SIG-M5 treated with dmso at 0.1 percent for 504 hours (cell line): ENCODE measurements around the gene RIGI.
A peak's percentile ranks its signal among the peaks of the same experiment; 100 is the strongest.
"Not testable (repeated sequence)": the region's sequence is repeated elsewhere in the genome, so short reads cannot be mapped to it uniquely, and the experiment has no call there.

Experiments
- DNase-seq: peaks from one replicate; lab custom pipeline; 2025; ENCODE audit not compliant: unreplicated experiment; lab: John Stamatoyannopoulos, UW

RIGI gene

DNA sequence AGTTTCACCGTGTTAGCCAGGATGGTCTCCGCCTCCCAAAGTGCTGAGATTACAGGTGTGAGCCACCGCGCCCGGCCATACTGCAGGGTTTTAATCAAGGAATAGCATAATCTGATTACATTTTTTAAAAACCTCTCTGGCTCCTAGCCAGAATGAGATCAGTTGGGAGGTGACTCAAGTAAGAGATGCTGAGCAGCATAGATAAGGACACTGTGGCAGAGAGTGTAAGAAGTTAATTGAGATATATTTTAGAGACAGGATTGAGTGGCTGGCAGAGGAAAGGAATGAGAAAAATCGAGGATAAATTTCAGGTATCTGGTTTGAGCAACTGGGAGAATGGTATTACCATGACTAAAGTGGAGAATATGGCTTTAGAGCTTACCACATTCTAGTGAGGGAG, 7.3 kb upstream of the RIGI start:
- no peak for DNase-seq

DNA sequence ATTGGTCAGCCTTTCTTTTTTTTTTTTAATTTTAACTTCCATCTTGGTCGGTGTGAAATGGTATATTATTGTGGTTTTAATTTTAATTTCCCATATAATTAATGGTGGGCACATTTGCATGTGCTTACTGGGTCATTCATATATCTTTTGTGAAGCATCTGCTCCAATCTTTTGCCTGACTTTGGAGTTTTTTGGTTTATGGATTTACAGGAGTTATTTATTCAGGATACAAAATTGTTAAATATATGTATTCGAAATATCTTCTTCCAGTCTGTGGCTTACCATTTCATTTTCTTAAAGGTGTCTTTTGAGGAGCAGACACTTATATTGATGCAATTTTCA, 682 bp upstream of the RIGI start:
- DNase-seq, result no peak

GRCh38 chr9:32525709-32526030, 326 bp downstream of the RIGI start:
- no peak for DNase-seq

GRCh38 chr9:32524892-32525708, 896 bp downstream of the RIGI start:
- DNase-seq, result peak; percentile 26

DNA sequence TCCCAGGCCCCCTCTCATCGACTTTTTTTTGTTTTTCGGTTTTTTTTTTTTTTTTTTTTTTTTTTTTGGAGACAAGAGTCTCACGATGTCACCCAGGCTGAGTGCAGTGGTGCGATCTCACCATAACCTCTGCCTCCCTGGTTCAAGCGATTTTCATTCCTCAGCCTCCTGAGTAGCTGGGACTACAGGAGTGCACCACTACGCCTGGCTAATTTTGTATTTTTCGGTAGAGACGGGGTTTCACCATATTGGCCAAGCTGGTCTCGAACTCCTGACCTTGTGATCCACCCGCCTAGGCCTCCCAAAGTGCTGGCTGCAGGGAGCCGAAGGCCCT, 1.5 kb downstream of the RIGI start:
- DNase-seq, result not testable (repeated sequence)

- DNase-seq, result no peak
These were observed 2.1 kb downstream of the RIGI start for GRCh38 chr9:32523910-32524309.

- no peak for DNase-seq
These were observed 7.7 kb downstream of the RIGI start for GRCh38 chr9:32518276-32518675.

DNA sequence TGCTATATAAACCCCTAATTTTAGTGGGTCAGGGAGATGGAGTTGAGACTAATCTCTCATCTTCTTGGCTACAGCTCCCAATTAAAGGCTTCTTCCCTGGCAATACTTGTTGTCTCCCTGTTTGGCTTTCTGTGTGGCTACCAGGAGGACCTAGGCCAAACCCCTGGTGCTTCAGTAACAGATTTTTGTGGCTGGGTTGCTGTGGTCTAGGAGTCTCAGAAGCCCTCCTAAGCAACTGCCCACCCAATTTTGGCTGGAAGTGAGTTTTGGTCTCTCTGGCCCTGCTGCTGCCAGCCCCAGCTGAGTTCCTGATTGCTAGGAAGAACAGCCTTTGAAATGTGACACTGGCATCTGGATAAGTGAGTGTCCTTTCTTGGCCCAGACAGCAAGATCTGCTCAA, 9.8 kb downstream of the RIGI start:
- DNase-seq, result no peak

DNA sequence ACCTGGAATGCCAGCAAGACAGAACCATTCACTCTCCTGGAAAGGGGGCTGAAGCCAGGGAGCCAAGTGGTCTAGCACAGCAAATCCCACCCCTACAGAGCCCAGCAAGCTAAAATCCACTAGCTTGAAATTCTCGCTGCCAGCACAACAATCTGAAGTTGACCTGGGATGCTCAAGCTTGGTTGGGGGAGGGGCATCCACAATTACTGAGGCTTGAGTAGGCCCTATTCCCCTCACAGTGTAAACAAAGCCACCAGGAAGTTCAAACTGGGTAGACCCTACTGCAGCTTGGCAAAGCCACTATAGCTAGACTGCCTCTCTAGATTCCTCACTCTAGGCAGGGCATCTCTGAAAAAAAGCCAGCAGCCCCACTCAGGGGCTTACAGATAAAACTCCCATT, 17.3 kb downstream of the RIGI start:
- no peak for DNase-seq

- no peak for DNase-seq
These were observed 23.0 kb downstream of the RIGI start for GRCh38 chr9:32503008-32503407.

- DNase-seq, result no peak
These were observed 23.5 kb downstream of the RIGI start for GRCh38 chr9:32502464-32502863.

DNA sequence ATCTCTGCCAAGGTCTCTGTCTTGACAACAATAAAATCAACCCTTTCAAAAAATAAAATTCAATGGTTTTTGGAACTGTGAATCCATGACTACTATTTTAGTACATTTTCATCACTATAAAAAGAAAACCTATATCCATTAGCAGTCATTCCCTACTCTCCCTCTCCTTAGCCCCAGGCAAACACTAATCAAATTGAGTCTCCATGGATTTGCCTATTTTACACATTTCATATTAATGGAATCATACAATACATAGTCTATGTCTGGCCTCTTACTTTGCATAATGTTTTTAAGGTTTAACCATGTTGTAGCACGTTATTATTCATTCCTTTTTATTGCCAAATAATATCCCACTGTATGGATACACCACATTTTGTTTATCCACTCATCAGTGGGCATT, 24.1 kb downstream of the RIGI start:
- no peak for DNase-seq

DNA sequence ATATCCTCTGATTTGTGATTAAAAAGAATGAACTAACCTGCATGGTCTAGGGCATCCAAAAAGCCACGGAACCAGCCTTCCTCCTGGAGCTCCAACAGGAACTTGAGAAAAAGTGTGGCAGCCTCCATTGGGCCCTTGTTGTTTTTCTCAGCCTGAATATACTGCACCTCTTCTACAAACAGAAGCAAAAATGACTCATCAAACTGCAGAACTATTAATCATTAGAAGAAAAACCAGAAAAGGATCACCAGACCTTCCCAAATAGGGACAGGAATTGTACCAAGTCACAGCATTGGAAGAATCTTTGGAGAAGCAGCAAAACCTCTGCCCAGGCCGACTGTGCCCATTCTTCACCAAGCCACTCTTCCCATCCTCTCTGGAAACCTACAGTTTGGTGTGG, 25.2 kb downstream of the RIGI start:
- DNase-seq, result no peak

DNA sequence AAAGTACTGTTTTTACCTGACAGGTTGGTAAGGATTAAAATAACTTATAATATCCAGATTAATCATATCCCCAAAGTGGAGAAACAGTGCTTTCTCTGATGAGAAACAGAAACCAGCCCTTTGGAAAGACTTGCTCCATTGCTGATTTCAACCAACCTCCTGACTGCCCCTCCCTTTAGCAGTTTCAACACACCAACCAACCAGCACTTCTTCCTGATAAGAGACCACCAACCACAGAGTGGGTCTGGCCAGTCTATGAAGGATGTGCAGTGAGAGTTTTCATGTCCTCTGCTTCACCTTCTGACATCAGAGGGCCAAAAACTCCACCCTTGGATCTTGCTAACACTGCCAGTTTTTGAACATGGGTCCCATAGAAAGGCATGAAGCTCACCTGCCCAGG, 28.1 kb downstream of the RIGI start:
- no peak for DNase-seq

DNA sequence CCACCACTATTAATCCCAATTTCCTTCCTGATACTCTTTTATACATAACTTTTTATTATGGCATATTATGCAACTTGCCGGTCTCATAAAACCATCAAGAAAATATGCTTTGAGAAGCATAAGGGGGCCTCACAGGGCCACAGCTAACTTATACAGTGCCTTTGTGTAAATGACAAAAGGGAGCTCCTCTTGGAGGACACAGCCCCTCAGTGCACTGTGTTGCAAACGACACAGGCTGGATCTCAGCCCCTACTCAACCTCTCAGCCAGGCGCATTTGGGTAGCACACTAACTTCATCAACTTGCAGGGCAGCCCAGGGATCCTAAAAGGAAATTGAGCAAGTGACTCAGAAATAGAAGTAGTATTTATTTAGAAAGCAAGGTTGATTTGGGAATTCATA, 35.4 kb downstream of the RIGI start:
- no peak for DNase-seq

DNA sequence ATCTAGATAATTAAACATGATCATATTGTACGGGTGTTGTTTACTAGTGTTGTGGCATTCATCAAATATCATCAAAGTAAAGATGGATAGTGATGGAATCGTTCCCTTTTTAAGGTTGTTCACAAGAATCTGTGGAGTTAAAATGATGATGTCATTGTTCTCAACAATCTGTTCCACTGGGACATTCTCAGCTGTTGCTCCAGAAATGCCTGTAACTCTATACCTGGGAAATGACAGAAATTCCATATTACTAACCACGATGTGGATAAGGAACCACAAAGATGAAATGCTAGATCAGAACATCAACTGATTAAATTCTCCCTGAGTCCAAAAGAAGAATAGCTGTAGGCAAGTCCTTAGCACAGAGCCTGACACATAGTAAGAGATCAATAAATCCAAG, 38.0 kb downstream of the RIGI start:
- no peak for DNase-seq

DNA sequence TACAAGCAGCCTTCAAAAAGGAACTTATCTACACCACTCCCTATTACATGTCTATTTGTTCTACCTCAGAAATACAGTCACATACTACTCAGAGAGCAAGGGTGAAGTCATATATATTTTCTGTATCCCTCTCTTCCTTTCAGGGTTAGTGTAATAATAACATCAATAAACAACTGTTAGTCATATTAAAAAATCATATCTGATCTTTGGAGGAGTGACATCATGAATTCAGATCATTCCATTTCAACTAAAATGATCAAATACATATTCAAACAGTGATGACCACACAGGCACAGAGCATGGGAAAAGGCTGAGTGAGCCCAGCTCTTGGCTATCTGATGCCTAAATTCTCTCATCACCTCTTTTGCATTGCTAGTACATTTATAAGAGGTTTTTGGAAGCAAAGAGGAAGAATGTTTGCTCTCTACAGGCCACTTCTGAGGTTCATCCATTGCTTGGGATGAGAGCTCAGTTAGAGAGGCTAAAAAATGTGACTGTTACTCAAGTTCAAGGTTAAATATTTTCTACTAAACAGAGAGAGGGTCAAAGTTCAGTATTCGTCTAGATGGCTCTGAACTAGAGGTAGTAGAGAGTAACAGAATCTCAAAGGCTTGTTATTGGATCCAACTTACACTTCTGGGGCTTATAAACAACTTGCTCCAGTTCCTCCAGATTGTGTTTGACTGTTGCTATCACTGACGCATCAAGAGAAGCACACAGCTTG, 39.0 kb downstream of the RIGI start:
- no peak for DNase-seq

DNA sequence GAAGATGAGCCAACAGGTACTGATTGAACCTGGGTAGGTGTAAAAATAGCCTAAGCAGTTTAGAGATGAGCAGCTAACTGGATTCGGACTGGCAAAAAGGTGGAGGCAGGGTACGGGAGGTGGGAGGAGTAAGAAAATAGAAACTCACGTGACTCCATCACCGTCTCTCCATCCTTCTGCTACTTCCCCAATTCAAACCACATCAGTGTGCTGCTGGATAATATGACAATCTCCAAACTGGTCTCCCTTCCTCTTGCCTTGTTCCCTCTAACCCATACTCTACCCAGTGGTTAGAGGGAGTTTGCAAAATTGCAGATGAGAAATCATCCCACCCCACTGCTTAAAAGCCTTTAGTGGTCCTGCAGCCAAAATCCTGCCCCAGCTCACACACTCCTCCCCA, 42.7 kb downstream of the RIGI start:
- DNase-seq, result peak; percentile 76
